GM12891 (cell line): ENCODE measurements around the gene TSPYL1.

ENCODE experiments used
- DNase-seq: peaks from one replicate; pipeline ENCODE4 v3.0.0; 2011; ENCODE audit warnings: low spot score; ENCODE audit not compliant: insufficient read length
- FAIRE-seq: peaks from 2 replicates; lab custom pipeline; 2011; peaks lifted over from hg19 to GRCh38; lab: Jason Lieb, UNC
- PAX5 ChIP-seq: IDR thresholded peaks from 2 replicates; pipeline ENCODE4 v1.6.1; 2011; ENCODE audit warnings: low read length, moderate library complexity, mild to moderate bottlenecking; ENCODE audit not compliant: insufficient read depth, severe bottlenecking
- POLR2A ChIP-seq: IDR thresholded peaks from 2 replicates; pipeline ENCODE4 v1.6.1; 2011; ENCODE audit warnings: low read depth, low read length, control low read depth
- POLR2AphosphoS5 ChIP-seq: IDR thresholded peaks from 2 replicates; pipeline ENCODE4 v1.6.1; 2011; ENCODE audit warnings: low read depth, low read length, control low read depth
- POU2F2 ChIP-seq: IDR thresholded peaks from 2 replicates; pipeline ENCODE4 v1.6.1; 2011; ENCODE audit warnings: low read depth, mild to moderate bottlenecking, control low read depth, low read length, moderate library complexity
- SPI1 ChIP-seq: IDR thresholded peaks from 2 replicates; pipeline ENCODE4 v1.6.1; 2011; ENCODE audit warnings: low read depth, low read length, control low read depth
- TAF1 ChIP-seq: IDR thresholded peaks from 2 replicates; pipeline ENCODE4 v1.6.1; 2011; ENCODE audit warnings: low read depth, low read length, control low read depth

Gene TSPYL1

DNA sequence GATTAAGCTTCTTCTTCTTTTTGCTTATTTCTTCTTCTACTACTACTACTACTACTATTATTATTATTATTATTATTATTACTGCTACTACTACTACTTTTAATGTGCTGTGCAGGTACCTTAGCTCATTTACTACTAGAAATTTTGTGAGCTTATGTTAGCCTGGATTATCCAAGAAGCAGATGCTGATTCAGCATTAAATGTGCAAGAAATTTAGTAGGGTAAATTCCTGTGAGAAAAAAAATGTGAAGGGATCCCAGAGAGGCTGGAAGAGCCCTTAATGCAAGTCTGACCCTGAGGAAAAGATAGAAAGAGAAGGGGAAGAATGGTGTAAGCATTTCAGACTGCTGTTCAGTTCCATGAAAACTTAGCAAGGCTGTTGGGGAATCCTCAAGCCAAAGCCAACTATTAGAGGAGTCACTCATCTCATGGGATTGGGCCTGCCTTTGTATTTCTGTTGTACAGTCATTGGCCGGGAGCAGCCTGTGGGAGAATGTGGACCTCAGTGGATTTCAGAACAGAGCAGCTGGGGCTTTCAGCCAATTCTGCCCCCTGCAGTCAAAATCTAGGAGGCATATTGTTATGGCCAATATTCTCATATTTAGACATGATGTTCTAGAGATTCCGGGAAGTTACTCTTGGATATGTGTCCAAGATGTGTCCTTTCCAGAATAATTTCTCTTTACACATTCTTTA lies 37.2 kb upstream of the TSPYL1 start:
- TF ChIP-seq SPI1 (no peak), POLR2AphosphoS5 (no peak), POLR2A (no peak)
- DNase-seq (no peak), FAIRE-seq (no peak)

GRCh38 chr6:116314878-116315277 lies 35.1 kb upstream of the TSPYL1 start:
- DNase-seq (no peak), FAIRE-seq (peak; percentile 60)
- TF ChIP-seq SPI1: peak; percentile 40
- TF ChIP-seq PAX5: no peak

GRCh38 chr6:116314218-116314617 lies 34.5 kb upstream of the TSPYL1 start:
- no peak for FAIRE-seq
- DNase-seq: no peak

DNA sequence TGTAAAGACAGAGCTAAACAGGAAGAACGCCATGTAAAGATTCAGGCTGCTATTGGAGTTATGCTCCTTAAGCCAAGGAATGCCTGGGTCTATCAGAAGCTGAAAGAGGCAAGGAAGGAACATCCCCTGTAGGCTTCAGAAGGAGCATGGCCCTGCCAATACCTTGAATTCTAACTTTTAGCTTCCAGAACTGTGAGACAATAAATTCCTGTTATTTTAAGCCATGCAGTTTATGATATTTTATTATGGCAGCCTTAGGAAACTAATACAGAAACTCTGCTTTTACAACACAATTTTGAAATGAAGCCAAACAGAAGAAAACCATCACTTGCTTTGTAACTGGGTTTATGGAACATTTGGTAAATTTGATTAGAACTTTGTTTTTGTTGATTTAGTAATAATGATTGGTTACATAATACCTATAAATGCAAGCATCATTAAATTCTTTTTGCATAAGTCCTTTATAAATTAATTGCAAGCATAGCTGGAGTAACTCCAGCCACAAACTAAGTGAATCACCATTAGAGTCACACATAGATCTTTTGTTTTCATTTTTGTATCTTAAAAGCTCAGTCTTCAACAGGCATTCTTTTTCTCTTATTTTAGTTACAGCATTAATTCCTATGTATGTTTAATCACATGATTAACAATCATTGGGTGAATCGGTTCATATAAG lies 33.5 kb upstream of the TSPYL1 start:
- DNase-seq: no peak
- TF ChIP-seq POU2F2 (no peak), SPI1 (no peak), PAX5 (no peak), POLR2A (no peak), POLR2AphosphoS5 (no peak), TAF1 (no peak)
- FAIRE-seq: peak; percentile 63

More at GRCh38 chr6:116314218-116314617, 34.5 kb upstream of the TSPYL1 start:
- TF ChIP-seq PAX5 (no peak), POLR2AphosphoS5 (no peak), SPI1 (no peak), POLR2A (no peak), POU2F2 (no peak), TAF1 (no peak)

GRCh38 chr6:116309657-116310056 lies 29.9 kb upstream of the TSPYL1 start:
- FAIRE-seq: no peak
- TF ChIP-seq POLR2AphosphoS5: no peak
- TF ChIP-seq TAF1: no peak
- TF ChIP-seq POLR2A: no peak
- no peak for TF ChIP-seq POU2F2
- TF ChIP-seq PAX5: no peak
- no peak for TF ChIP-seq SPI1
- no peak for DNase-seq

- FAIRE-seq: no peak
- TF ChIP-seq PAX5 (no peak), POLR2AphosphoS5 (no peak), POLR2A (no peak), TAF1 (no peak)
Observed at GRCh38 chr6:116309001-116309400, 29.3 kb upstream of the TSPYL1 start.

DNA sequence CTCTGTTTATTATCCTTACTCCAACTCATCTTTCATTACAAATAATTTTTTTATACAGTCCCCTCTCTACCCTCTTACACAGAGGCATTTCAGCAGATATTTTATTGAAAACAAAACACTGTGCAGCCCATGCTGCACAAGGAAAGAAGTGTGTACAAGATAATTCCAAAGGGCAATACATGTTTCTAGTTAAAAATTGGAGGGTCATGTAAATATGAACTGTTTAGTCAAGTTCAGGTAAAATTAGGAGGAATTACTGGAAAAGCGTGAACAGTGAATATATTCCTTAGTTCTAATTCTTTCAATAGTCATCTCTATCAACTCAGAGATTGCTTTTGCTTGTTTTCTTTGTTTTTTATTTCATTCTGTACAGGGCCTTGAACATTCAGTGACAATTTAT lies 27.9 kb upstream of the TSPYL1 start:
- DNase-seq (no peak), FAIRE-seq (no peak)
- TF ChIP-seq SPI1: no peak
- TF ChIP-seq TAF1: no peak
- TF ChIP-seq POLR2A: no peak
- TF ChIP-seq POU2F2: no peak
- TF ChIP-seq POLR2AphosphoS5: no peak
- no peak for TF ChIP-seq PAX5

More at GRCh38 chr6:116309001-116309400, 29.3 kb upstream of the TSPYL1 start:
- no peak for DNase-seq

DNA sequence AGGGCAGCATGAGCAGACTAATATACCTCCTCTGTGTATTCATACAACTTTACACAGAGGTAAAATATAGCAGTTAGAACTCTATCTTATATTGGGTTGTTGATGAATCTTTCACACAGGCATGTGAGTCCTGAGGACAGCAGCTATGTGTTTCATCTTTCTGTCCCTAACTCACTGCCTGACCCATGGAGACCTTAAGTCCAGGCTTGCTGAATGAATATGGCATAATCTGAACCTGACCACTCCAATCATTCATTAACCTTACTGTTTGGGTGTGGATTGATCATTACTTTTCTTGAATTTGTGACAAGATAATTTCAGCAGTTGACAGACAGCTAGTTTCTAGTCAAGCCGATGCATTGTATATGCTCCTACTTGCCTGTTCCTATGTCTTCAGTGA lies 27.3 kb upstream of the TSPYL1 start:
- TF ChIP-seq POLR2AphosphoS5: no peak
- TF ChIP-seq PAX5: no peak
- no peak for TF ChIP-seq TAF1
- TF ChIP-seq POLR2A: no peak
- no peak for TF ChIP-seq POU2F2
- no peak for TF ChIP-seq SPI1
- DNase-seq: no peak
- no peak for FAIRE-seq

DNA sequence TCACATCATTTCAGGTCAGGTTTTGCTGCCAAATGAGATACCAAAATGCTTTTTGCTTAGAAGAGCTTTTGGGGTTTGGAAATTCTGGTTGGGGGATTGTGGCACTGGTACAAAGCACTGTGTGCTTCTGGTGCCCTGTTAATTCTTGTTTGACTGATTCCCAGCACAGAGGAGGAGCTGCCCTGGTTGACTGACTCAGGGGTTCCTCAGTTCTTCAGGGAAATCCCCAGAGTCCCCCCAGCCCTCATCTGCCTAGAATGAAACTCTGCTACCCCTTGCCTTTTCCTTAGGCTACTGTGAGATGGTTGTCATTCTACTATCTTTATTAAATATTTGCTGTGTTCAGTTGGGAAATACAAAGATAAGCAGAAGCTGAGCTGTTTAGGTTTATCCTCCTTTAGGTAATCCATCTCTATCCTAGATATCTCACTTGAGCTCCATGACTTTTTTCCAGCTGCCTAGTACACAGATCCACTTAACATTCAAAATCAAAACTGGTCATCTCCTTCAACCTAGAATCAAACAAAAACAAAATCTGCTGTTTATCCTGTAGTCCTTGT lies 24.9 kb upstream of the TSPYL1 start:
- FAIRE-seq: no peak
- DNase-seq: no peak
- TF ChIP-seq POLR2A (no peak), POU2F2 (no peak), POLR2AphosphoS5 (no peak), SPI1 (no peak), PAX5 (no peak), TAF1 (no peak)

DNA sequence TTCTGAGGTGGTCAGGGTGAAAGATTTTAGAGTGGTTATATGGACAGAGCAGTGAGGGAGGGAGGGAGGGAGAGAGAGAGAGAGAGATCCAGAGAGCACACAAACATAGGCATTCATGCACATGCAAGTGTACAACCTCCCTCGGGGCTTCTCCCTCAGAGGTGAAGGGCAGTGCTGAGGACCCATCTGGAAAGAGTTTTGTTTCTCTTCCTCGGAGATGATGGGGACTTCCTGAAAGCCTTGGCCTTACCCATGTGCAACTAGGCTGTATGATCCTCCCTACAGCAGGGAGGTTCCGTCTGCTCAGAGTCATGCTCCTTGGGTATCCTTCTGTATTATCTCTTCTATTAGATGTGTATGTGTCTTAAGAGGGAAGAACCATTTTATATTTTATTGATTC lies 21.4 kb upstream of the TSPYL1 start:
- TF ChIP-seq PAX5 (no peak), POLR2A (no peak), POU2F2 (no peak), POLR2AphosphoS5 (no peak), TAF1 (no peak), SPI1 (no peak)
- FAIRE-seq (no peak), DNase-seq (no peak)
